CD4-positive, alpha-beta T cell (primary cell): ENCODE data around the gene VPS26B. TPM values are rescaled to one million over a fixed set of nuclear protein-coding genes. Genes with fewer than 3 reads are reported as not detected.

ENCODE experiments used
- ATAC-seq: fragments of 200-7000 bp; cut with Tn5 transposase; one replicate; pipeline ENCODE4 v1.10.0; 2022; ENCODE audit warnings: mild to moderate bottlenecking; ENCODE audit not compliant: poor library complexity
- CTCF ChIA-PET: fragments of 350-600 bp; sonication (Branson Sonifier 250); formaldehyde crosslinking; loops from one replicate; lab custom pipeline; 2021; ENCODE audit warnings: antibody characterized with exemption, inconsistent platforms; lab: Charles Lee
- POLR2A ChIA-PET: fragments of 350-600 bp; sonication (Branson Sonifier 250); formaldehyde crosslinking; loops from one replicate; lab custom pipeline; 2021; ENCODE audit warnings: antibody characterized with exemption, inconsistent platforms; lab: Charles Lee
- DNase-seq, 14 experiments: peaks; one replicate each; pipeline ENCODE4 v3.0.0-alpha.2; 2013 to 2020; ENCODE audit warnings: mixed read lengths in 2 of 14
- H3K27ac ChIP-seq, 2 donors: one replicate each; pipeline versions ENCODE4 v1.5.1 to v1.7.0; 2013; ENCODE audit warnings: low read length in 2 of 2, low read depth in 1 of 2, mild to moderate bottlenecking in 1 of 2
- H3K27me3 ChIP-seq, 2 experiments: 1 replicate in 1 of 2; 2 replicates in 1 of 2; pipeline versions ENCODE4 v1.6.1 to v1.7.0; 2013; ENCODE audit warnings: low read length in 2 of 2, control low read depth in 1 of 2, mild to moderate bottlenecking in 1 of 2, moderate library complexity in 1 of 2; ENCODE audit not compliant: insufficient read depth in 2 of 2, control insufficient read depth in 1 of 2
- H3K36me3 ChIP-seq: one replicate; pipeline ENCODE4 v1.6.1; 2013; ENCODE audit warnings: low read length, control low read depth; ENCODE audit not compliant: insufficient read depth
- H3K4me1 ChIP-seq: one replicate; pipeline ENCODE4 v1.6.1; 2013; ENCODE audit warnings: low read length, control low read depth; ENCODE audit not compliant: insufficient read depth
- H3K4me3 ChIP-seq: one replicate; pipeline ENCODE4 v1.5.1; 2013; ENCODE audit warnings: mild to moderate bottlenecking, low read length, moderate library complexity
- H3K9me3 ChIP-seq, 2 experiments: 1 replicate in 1 of 2; 2 replicates in 1 of 2; pipeline versions ENCODE4 v1.6.1 to v1.7.0; 2013; ENCODE audit warnings: low read length in 2 of 2, mild to moderate bottlenecking in 2 of 2, control low read depth in 1 of 2, moderate library complexity in 1 of 2; ENCODE audit not compliant: control insufficient read depth in 1 of 2, insufficient read depth in 1 of 2
- H3K27ac Mint-ChIP-seq: one replicate; pipeline ENCODE4 v1.8.0; 2020; ENCODE audit warnings: mixed read lengths
- H3K27me3 Mint-ChIP-seq: one replicate; pipeline ENCODE4 v1.8.0; 2021; ENCODE audit warnings: mixed read lengths
- H3K36me3 Mint-ChIP-seq: one replicate; pipeline ENCODE4 v1.8.0; 2021; ENCODE audit warnings: low read depth, mixed read lengths
- H3K4me1 Mint-ChIP-seq: one replicate; pipeline ENCODE4 v1.8.0; 2021; ENCODE audit warnings: low read depth, mixed read lengths
- H3K4me3 Mint-ChIP-seq: one replicate; pipeline ENCODE4 v1.8.0; 2020; ENCODE audit warnings: mild to moderate bottlenecking, mixed read lengths
- H3K9me3 Mint-ChIP-seq: one replicate; pipeline ENCODE4 v1.8.0; 2020; ENCODE audit warnings: mixed read lengths
- CTCF ChIP-seq: fragments of 200-600 bp; IDR thresholded peaks from one replicate; pipeline ENCODE4 v1.8.0; 2022; ENCODE audit warnings: antibody characterized with exemption, mild to moderate bottlenecking
- intact Hi-C, 2 experiments: fragments of 100-400 bp; cut with DNase I in 1 of 2; cut with micrococcal nuclease in 1 of 2; formaldehyde crosslinking; loops; one replicate each; pipeline versions ENCODE4 v1.15.1 to v1.9.0; 2023 to 2025; cut with DNase I, micrococcal nuclease
- total RNA-seq, 174 experiments: library from RNA in 2 of 174; stranded (reverse) in 2 of 174; gene quantifications; one replicate each; pipeline ENCODE4 v1.2.3 and lab custom pipeline; 2021 to 2026

The VPS26B gene
- total RNA-seq, 2 experiments from 2014 or later = 41.6 to 42.2 TPM

GRCh38 chr11:134272381-134273316 is 48.2 kb downstream of the VPS26B start:
- CTCF ChIA-PET = interaction anchor here (2.1 to 3.4 kb wide), 2 partner anchors 11 to 49 kb away, joined by 6 to 23 read pairs; partner anchors contain the start of gene NCAPD3
- no peak for TF ChIP-seq CTCF
- peaks cover 64% of the 10 kb centered on the region for H3K4me1 Mint-ChIP-seq
- intact Hi-C loops = no loop called here
- no peaks in the 10 kb centered on the region for H3K36me3 ChIP-seq
- H3K27me3 ChIP-seq = peaks cover 3 to 4% of the 10 kb centered on the region in 2 experiments
- H3K36me3 Mint-ChIP-seq = peaks cover 12% of the 10 kb centered on the region
- H3K4me3 Mint-ChIP-seq = peak overlapping the region; percentile 16
- no peak overlapping the region for H3K27ac Mint-ChIP-seq
- ATAC-seq (no peak), DNase-seq (no peak)
- peaks cover 0 to 9% of the 10 kb centered on the region in 2 experiments for H3K9me3 ChIP-seq
- POLR2A ChIA-PET = interaction anchor here (3.7 to 7.2 kb wide), 2 partner anchors 20 to 48 kb away, joined by 44 to 54 read pairs; partner anchors contain the start of genes ACAD8, NCAPD3, THYN1 and VPS26B
- H3K27ac ChIP-seq = no peak overlapping the region
- no peak overlapping the region for H3K4me3 ChIP-seq
- H3K4me1 ChIP-seq = peaks cover 45% of the 10 kb centered on the region
- no peaks in the 10 kb centered on the region for H3K9me3 Mint-ChIP-seq
- H3K27me3 Mint-ChIP-seq = peaks cover 3% of the 10 kb centered on the region

GRCh38 chr11:134273317-134273712 is 48.8 kb downstream of the VPS26B start:
- Mint-ChIP-seq H3K4me1 (peaks cover 64% of the 10 kb centered on the region), H3K36me3 (peaks cover 12% of the 10 kb centered on the region), H3K4me3 (peak overlapping the region; percentile 16), H3K9me3 (no peaks in the 10 kb centered on the region), H3K27me3 (peaks cover 3% of the 10 kb centered on the region), H3K27ac (no peak overlapping the region)
- Histone ChIP-seq H3K27me3 (peaks cover 6% of the 10 kb centered on the region in 2 experiments), H3K4me1 (peaks cover 45% of the 10 kb centered on the region), H3K4me3 (no peak overlapping the region), H3K9me3 (peaks cover under 1 to 16% of the 10 kb centered on the region in 2 experiments), H3K27ac (no peak overlapping the region), H3K36me3 (no peaks in the 10 kb centered on the region)
- no peak for TF ChIP-seq CTCF
- ATAC-seq (no peak), DNase-seq (no peak)
- POLR2A ChIA-PET = interaction anchor here (0.6 to 7.2 kb wide), 3 partner anchors 16 to 49 kb away, joined by 3 to 54 read pairs (median 44); partner anchors contain the start of genes ACAD8, NCAPD3, THYN1 and VPS26B
- intact Hi-C loops = no loop called here
- CTCF ChIA-PET = interaction anchor here (1.0 to 3.4 kb wide), 3 partner anchors 10 to 50 kb away, joined by 3 to 23 read pairs (median 6); partner anchors contain the start of gene NCAPD3

- Histone ChIP-seq H3K27ac (peak overlapping the region in 1 of 2 donors; percentile 52), H3K27me3 (peaks cover 6% of the 10 kb centered on the region in 2 experiments), H3K9me3 (peaks cover 3 to 18% of the 10 kb centered on the region in 2 experiments), H3K36me3 (no peaks in the 10 kb centered on the region), H3K4me1 (peaks cover 39% of the 10 kb centered on the region), H3K4me3 (peak overlapping the region; percentile 91)
- intact Hi-C loops = loop anchor here (5.0 kb wide), 2 partner anchors 57 to 68 kb away; partner anchors contain the start of gene GLB1L2 (in 1 of the 2)
- peak overlapping the region; percentile 92 for H3K4me3 Mint-ChIP-seq
- DNase-seq = no peak
- H3K9me3 Mint-ChIP-seq = no peaks in the 10 kb centered on the region
- peaks cover 12% of the 10 kb centered on the region for H3K36me3 Mint-ChIP-seq
- H3K4me1 Mint-ChIP-seq = peaks cover 61% of the 10 kb centered on the region
- ChIA-PET CTCF (interaction anchor here (1.1 to 3.4 kb wide), 7 partner anchors 9 to 327 kb away, joined by 3 to 23 read pairs (median 14); partner anchors contain the start of genes ACAD8, NCAPD3, THYN1 and VPS26B), POLR2A (interaction anchor here (0.9 to 7.2 kb wide), 5 partner anchors 13 to 207 kb away, joined by 3 to 54 read pairs (median 7); partner anchors contain the start of genes ACAD8, JAM3, NCAPD3 and THYN1)
- H3K27ac Mint-ChIP-seq = peak overlapping the region; percentile 83
- TF ChIP-seq CTCF = no peak
- ATAC-seq = no peak
- H3K27me3 Mint-ChIP-seq = peaks cover 3% of the 10 kb centered on the region
Observed at GRCh38 chr11:134275188-134275533, 50.7 kb downstream of the VPS26B start.
